Stimulated activated CD4-positive, alpha-beta T cell treated with anti-CD3 and anti-CD28 coated beads, TNF-alpha, amount 100 ng/mL, for 1 hour (primary cell): Measurements from ENCODE around the gene ZNF789.
"Not testable (repeated sequence)": the region's sequence is repeated elsewhere in the genome, so short reads cannot be mapped to it uniquely, and the experiment has no call there.

ENCODE experiments used
- DNase-seq, 3 donors: peaks; one replicate each; pipeline ENCODE4 v3.0.0-alpha.2; 2020; ENCODE audit warnings: low read depth in 3 of 3, low spot score in 1 of 3

Gene ZNF789

DNA sequence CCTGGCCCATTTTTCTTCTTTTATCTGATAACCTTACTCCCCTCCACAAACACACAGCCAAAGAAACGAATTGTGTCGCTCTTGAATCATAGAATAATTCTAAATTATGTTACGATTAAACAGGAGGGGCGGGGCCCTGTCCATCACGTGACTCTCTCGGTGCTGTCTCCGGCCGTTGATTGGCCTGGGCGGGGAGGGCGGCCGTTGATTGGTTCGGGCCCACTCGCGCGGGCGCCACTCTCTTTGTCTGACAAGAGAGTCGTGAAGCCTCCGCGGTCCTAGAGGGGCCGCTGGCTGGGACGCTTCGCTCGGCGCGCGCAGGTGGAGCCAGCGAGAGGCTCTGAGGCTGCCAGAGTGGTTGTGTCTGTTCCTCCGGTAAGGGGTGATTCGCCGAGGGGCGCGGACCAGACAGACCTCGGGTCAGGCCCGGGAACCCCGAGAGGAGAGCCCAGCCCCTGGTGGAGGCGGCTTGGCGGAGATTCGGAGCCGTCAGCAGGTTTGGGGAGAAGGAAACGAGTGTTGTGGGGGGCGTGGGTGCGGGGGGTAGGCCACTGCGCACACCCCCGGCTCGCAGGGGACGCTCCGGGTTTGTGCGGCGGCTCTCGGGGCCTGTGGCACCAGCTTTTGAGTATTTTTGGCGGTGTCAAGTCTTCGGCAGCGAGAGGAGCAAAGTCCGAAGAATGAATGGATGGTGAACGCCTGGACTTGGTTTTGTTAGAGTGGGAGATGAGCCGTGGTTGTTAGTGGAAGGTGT, at the start of gene ZNF789:
Gene ZNF789, plus strand, starts transcription at position 330 of the 754 bp plus-strand sequence. CDS start 3,567 bp downstream, outside the sequence.
- peak; percentile 92 to 95 (median 94) for DNase-seq

DNA sequence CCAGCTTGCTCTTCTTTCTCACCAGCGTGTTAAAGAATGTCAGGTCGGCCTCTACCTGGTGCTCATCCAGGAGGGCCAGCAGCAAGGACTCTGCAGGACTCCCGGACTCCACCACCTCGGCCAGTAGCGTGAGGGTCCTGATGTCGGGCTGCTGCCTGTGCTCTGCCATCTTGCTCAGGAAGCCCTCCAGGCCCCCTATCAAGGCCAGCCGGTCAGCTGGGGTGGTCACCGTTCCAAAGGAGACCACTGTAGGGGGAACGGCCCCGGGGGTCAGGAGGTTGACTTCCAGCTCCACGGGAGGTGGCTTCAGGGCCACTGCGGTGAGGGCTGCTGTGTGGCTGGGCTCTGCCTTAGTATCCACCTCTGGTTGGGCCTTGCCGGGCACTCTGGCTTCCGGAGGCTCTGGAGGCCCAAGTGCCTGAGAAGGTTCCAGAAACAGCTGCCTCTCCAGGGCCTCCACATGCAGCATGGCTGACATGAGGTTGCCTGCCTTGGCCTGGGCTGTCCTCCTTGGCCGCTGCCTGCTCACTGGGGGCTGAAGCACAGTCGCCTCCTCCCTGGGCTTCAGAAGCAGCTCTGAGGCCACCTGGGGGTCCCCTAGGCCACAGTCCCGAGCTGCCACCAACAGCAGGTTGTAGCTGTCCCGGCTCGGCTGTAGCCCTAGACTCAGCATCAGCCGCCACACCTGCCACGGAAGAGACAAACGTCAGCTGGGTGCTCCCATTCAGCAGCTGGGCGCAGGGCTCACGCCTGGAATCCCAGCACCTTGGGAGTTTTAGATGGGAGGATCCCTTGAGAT, 47.6 kb upstream of the ZNF789 start:
- DNase-seq, result no peak

- no peak for DNase-seq
These were observed 43.6 kb upstream of the ZNF789 start for GRCh38 chr7:99428972-99429566.

GRCh38 chr7:99429756-99430155, 42.9 kb upstream of the ZNF789 start:
- no peak for DNase-seq

GRCh38 chr7:99431756-99432540, 40.7 kb upstream of the ZNF789 start:
- DNase-seq, result not testable (repeated sequence)

GRCh38 chr7:99433158-99433557, 39.5 kb upstream of the ZNF789 start:
- no peak for DNase-seq

DNA sequence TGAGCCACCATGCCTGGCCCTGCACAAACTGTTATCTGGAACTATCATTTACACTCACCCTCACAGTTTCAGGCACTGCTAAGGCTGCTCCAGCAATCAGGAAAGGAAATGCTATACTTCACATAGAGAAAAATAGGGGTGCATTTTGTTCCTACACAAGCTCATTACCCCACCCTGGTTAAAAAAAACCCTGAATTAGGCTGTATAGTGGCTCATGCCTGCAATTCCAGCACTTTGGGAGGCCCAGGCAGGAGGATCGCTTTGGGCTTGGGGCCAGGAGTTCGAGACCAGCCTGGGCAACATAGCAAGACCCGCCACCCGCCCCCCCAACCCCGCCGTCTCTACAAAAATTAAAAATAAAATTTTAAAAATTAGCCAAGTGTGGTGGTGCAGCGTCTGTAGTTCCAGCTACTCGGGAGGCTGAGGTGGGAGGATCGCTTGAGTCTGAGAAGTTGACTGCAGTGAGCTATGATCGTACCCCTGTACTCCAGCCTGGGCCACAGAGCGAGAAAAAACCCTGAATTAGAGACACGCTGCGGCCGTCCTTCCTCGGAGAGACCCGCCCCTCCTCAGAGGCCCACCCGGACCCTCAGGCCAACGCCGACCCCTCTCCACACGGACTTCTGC, 34.6 kb upstream of the ZNF789 start:
- no peak for DNase-seq

DNA sequence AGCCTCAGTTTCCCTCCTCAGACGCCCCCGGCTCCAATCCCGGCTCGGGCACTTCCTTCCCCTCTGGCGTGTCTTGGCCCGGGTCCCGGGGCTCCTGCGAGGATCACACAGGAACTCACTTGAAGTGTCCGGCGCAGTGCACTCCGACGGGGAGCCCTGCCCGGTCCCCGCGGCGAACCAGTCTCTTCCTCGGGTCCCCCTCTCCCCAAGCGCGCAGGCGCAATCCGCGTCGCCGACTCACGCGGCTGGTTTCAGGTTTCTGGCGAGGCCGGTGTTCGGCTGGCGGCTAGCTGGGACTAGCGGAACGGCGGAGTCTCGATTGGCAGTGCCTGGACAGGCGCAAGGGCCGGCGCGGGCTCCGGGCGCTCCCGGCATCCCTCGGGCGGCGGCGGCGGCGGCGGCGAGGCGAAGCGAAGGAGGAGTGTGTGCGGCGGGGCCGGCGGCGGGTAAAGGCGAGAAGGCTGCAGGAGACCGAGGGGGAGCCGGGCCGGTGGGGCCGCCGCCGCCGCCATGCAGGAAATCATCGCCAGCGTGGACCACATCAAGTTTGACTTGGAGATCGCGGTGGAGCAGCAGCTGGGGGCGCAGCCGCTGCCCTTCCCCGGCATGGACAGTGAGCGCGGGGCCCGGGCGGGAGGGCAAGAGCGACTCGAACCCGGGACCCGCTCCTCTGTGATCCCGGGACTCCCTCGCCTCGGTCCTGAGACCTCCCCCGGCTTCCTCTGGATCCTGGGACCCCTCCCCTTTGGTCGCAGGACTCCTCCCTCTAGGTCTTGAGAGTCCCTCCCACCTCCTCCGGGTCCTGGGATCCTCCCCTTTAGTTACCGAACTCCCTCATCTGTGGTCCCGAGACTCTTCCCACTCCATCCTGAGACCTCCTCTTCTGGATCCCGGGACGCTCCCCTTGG, 33.9 kb upstream of the ZNF789 start, which contains the start of the genes CPSF4 and PTCD1:
Gene CPSF4, plus strand, starts transcription at position 371 of the 908 bp plus-strand sequence. Its CDS starts 140 bp downstream, at position 511.
Gene PTCD1, minus strand, starts transcription at position 226 of the 908 bp plus-strand sequence. CDS start 3,556 bp downstream, outside the sequence.
- peak; percentile 68 to 88 (median 80) for DNase-seq

DNA sequence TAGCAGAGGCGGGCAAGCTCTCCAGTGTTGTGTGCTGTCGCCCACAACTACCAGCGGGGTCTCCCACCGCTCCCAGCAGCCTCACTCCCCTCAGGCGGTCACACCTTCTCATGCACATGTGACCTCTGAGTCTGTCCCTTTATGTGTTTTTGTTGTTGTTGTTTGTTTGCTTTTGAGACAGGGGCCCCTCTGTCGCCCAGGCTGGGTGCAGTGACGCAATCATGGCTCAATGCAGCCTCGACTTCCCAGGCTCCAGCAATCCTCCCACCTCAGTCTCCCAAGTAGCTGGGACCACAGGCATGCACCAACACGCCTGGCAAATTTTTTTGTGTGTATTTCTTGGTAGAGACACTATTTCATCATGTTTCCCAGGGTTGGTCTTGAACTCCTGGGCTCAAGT, 32.5 kb upstream of the ZNF789 start:
- DNase-seq, result no peak

- no peak for DNase-seq
These were observed 26.6 kb upstream of the ZNF789 start for GRCh38 chr7:99446096-99446495.

- no peak for DNase-seq
These were observed 24.7 kb upstream of the ZNF789 start for GRCh38 chr7:99447943-99448342.

GRCh38 chr7:99448855-99449254, 23.8 kb upstream of the ZNF789 start:
- no peak for DNase-seq

DNA sequence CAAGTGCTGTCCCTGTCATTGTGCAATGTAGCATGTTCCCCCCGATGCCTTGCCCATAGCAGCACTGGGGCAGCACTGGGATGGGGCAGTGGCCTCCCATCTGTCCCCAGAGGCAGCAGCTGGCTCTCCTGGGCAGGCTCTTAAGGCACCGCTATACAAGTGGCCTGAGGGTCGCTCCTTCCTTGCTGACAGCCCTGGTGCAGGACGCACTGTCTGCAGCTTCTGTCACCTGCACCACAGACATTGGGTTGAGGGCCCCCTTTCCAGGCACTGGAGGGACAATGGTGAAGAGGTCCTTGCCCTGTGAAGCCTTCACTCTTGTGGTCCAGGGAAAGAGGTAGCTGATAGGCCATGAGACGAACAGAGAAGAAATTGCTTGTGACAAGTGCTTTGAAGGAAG, 23.4 kb upstream of the ZNF789 start:
- DNase-seq, result no peak

GRCh38 chr7:99451936-99452335, 20.8 kb upstream of the ZNF789 start:
- no peak for DNase-seq

GRCh38 chr7:99452541-99452940, 20.1 kb upstream of the ZNF789 start:
- no peak for DNase-seq

DNA sequence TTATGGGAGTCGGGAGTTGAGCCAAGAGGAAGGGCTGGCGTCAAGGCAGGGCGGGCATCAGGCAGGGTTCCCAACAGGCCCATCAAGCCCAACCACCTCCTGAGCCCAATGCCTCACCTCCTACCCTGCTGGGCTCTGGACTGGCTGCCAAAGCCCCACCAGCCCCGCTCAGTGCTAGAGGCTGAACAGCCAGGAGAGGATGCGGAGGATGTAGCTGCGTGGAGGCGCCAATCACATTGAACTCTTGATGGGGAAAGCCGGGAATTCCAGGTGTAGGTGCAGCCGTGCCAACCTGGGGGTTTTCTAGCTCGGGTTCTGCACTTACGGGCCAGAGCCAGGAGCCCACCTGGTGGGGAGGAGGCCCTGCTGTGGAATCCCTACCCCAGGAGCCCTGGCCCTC, 19.6 kb upstream of the ZNF789 start:
- DNase-seq, result no peak

GRCh38 chr7:99455874-99456273, 16.8 kb upstream of the ZNF789 start:
- DNase-seq, result no peak

- no peak for DNase-seq
These were observed 16.4 kb upstream of the ZNF789 start for GRCh38 chr7:99456288-99456687.

- DNase-seq, result no peak
These were observed 15.5 kb upstream of the ZNF789 start for GRCh38 chr7:99457050-99457649.
